NCI-H2196 treated with DMSO at 0.1 percent for 48 hours (cell line): ENCODE results near the gene ATP9B.
"Not testable (repeated sequence)": the region's sequence is repeated elsewhere in the genome, so short reads cannot be mapped to it uniquely, and the experiment has no call there.

Experiments used
- DNase-seq: peaks from one replicate; lab custom pipeline; 2025; ENCODE audit not compliant: unreplicated experiment; lab: John Stamatoyannopoulos, UW

ATP9B gene

GRCh38 chr18:79070486-79070885 lies 1.3 kb downstream of the ATP9B start:
- DNase-seq: no peak

- DNase-seq: no peak
These were observed 1.8 kb downstream of the ATP9B start for GRCh38 chr18:79071037-79071436.

DNA sequence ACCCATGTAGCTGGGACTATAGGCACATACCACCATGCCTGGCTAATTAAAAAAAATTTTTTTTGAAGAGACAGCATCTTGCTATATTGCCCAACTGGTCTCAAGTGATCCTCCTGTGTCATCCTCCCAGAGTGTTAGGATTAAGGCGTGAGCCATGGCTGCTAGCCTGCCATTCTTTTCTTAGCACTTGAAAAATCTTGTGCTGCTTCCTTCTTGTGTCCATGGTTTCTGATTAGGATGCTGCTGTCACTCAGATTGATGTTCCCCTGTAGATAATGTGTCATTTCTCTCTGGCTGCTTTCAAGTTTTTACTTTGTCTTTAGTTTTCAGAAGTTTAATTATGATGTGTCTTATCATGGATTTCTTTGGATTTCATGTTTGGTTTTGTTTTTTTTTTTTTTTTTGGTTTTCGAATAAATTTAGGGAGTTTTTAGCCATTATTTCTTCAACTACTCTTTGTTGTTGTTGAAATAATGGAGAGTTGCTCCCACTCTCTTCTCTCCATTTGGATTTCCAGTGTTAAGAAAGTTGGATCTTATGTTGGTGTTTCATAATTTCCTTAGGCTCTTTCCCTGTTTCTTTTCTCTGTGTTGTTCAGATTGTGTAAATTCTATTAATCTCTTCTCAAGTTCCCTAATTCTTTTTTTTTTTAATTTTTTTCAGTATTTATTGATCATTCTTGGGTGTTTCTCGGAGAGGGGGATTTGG lies 2.5 kb downstream of the ATP9B start:
- DNase-seq: no peak

GRCh38 chr18:79072655-79073054 lies 3.5 kb downstream of the ATP9B start:
- not testable (repeated sequence) for DNase-seq

- no peak for DNase-seq
These were observed 8.0 kb downstream of the ATP9B start for GRCh38 chr18:79077181-79077580.

DNA sequence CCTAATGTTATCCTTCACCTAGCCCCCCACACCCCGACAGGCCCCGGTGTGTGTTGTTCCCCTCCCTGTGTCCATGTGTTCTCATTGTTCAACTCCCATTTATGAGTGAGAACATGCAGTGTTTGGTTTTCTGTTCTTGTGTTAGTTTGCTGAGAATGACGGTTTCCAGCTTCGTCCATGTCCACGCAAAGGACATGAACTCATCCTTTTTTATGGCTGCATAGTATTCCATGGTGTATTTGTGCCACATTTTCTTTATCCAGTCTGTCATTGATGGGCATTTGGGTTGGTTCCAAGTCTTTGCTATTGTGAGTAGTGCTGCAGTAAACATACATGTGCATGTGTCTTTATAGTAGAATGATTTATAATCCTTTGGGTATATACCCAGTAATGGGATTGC lies 9.6 kb downstream of the ATP9B start:
- DNase-seq: not testable (repeated sequence)

DNA sequence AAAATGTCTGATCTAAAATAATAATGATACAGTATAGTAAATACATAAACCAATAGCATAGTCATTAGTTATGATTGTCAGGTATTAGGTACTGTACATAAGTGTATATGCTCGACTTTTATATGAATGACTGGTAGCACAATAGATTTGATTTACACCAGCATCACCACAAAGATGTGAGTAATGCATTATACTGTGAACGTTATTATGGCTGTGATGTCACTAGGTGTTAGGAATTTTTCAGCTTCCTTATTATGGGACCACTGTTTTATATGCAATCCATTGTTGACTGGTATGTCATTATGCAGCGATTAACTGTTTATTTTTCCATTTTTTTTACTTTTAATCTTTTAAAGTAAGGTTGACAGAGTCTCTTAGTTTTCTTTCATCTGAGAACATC lies 23.7 kb downstream of the ATP9B start:
- no peak for DNase-seq

- DNase-seq: no peak
These were observed 24.8 kb downstream of the ATP9B start for GRCh38 chr18:79093986-79094385.

- no peak for DNase-seq
These were observed 26.0 kb downstream of the ATP9B start for GRCh38 chr18:79095216-79095615.

- DNase-seq: no peak
These were observed 31.8 kb downstream of the ATP9B start for GRCh38 chr18:79100944-79101343.

DNA sequence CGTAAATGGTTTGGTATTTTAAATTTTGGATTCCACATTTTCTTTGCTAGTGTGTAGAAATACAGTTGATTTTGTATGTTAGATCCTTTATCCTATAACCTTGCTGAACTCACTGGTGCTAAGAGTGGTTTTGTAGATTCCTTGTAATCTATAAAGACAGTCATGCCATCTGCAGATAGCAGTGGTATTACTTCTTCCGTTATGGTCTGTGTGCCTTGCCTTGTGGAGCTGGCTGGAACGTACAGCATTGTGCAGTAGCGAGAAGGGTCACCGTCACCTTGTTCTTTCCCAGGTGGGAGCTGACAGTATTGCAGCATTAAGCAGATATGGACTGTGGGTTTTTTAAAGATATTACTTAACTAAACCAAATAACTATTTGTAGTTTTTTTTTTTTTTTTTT lies 33.7 kb downstream of the ATP9B start:
- DNase-seq: no peak

DNA sequence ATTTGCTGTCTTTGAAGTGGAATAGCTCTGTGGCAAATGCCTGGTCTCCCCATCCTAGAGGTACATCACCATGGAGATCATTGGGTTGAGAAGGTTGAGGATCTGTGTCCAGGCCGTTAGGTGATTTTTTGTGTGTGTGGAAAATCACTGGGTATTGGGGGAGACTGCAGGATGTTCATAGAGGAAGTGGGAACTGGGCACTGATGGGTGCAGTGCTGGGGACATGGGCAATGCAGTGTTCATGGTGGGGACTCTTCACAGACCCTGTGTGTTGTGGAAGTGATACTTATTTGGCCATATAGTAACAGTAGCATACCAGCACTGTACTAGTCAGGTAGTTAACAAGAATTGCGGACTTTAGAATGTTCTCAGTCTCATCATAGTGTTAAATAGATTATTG lies 34.9 kb downstream of the ATP9B start:
- no peak for DNase-seq

GRCh38 chr18:79105455-79105854 lies 36.3 kb downstream of the ATP9B start:
- no peak for DNase-seq

- no peak for DNase-seq
These were observed 36.9 kb downstream of the ATP9B start for GRCh38 chr18:79106084-79106483.

- DNase-seq: no peak
These were observed 38.7 kb downstream of the ATP9B start for GRCh38 chr18:79107886-79108285.

DNA sequence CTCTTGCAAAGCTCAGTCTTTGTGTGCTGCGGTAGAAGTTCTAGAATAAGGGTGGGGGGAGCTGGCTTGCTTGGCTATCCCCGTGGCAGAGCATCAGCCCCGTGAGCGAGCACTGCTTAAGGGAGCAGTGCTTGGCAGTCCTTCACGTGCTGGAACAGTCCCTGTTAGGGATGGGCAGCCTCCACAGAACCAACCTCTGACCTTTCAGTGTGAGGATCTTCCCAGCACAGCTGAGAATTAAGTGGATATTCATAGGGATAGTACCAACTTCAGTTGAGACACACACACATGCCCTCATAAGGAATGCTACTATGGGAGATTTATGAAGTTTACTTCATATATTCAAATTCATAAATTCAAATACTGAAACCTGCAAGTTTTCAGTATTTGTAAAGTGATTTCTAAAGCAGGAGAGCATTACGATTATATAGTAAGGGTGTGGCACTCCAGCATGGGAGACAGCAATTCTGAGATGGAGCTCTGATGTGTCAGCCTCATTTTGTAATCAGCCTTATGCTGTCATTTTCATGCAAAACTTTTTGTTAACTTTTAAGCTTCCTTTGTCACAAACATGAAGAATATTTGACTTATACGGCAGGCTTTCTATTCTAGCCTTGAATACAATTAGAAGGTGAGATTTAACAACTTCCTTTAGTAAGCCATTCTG lies 39.5 kb downstream of the ATP9B start:
- DNase-seq: no peak

DNA sequence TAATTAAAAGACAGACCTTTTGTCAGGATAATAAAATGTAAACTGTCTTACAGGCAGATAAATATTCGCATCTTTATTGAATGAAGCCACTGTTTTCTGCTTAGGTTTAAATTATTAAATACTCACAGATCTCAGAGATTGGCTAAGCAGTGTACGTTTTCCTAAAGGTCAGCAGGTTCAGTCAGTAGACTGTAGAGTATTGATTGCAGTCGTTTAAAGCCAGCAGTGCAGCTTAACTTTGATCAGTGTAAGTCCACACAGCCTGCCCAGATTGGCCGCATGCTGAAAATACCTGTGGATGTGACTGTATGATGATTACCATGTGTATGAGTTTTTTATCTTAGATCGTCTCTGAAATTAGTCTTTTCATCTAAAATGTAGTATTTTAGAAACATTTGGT lies 42.3 kb downstream of the ATP9B start:
- DNase-seq: no peak

GRCh38 chr18:79117385-79117784 lies 48.2 kb downstream of the ATP9B start:
- DNase-seq: no peak

- no peak for DNase-seq
These were observed 48.6 kb downstream of the ATP9B start for GRCh38 chr18:79117788-79118187.

DNA sequence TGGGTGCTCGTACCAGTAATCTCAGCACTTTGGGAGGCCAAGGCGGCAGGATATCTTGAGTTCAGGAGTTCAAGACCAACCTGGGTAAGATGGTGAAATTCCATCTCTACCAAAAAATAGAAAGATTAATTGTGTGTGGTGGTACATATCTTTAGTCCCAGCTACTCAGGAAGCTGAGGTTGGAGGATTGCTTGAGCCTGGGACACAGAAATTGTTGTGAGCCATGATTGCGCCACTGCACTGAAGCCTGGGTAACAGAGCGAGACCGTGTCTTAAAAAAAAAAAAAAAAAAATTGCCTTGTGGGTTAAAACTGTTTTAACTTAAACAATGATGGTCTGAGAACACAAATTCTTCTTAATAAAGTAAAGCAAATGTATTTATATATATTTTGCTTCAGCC lies 49.6 kb downstream of the ATP9B start:
- DNase-seq: no peak

DNA sequence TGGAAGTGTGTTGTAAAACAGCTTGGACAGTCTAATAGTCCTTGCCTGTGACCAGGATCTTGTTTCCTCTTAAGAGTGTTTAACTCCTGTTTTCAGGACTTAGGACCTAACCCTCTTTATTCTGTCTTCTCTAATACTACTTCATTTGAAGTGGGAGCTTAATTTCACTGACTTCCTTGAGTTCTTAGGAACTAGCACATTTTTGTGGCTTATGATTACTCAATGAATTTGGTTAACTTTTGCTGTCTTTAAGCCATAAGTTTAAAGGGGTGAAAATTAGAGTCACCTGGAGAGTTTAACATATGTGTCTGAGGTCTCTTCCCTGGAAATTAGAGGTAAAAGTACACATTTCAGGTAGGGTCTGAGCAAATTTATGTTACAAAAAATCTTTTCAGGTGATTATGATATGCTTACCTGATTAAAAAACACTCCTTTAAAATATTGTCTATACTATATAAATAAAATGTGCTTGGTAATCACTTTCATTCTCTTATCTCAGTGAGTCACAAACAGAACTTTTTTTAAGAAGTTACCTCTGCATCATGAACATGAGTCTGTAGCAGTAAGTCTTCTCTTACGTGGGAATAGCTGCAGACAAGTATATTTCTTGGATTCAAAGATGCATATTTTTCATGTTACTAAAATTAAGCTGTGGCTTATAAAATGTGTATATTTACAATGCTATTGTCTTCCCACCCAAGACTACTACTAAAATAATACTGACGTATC lies 52.7 kb downstream of the ATP9B start:
- no peak for DNase-seq

DNA sequence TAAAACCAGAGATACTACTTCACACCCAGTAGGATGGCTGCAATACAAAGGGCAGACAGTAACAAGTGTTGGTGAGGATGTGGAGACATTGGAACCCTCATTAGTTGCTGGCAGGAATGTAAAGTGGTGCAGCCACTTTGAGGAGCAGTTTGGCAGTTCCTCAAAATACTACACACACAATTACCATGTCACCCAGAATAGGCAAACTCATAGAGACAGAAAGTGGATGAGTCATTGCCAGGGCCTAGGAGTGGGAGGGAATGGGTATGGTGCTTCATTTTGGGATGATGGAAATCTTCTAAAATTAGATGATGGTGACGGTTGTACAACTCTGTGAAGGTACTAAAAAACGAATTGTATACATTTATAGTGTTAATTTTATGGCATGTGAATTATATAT lies 54.8 kb downstream of the ATP9B start:
- no peak for DNase-seq
